HepG2 (cell line): ENCODE measurements around the gene MAGEA8.
"Not testable (repeated sequence)": the region's sequence is repeated elsewhere in the genome, so short reads cannot be mapped to it uniquely, and the experiment has no call there.

ENCODE experiments used
- EZH2 ChIP-seq: conservative IDR thresholded peaks from 2 replicates; pipeline ENCODE4 v1.6.1; 2012; ENCODE audit warnings: mild to moderate bottlenecking, low read depth, low read length, moderate library complexity
- FOXA1 ChIP-seq, 2 experiments: fragments of 450-650 bp in 1 of 2; sonication (generic) in 1 of 2; formaldehyde crosslinking in 1 of 2; IDR thresholded peaks; 2 replicates each; pipeline versions ENCODE4 v1.4.0 to v1.6.1; 2016 to 2020; ENCODE audit warnings: missing genetic modification reagents in 1 of 2
- FOXP1 ChIP-seq, 2 experiments: fragments of 450-650 bp in 1 of 2; IDR thresholded peaks; 2 replicates each; pipeline ENCODE4 v1.6.1; 2017 to 2018; ENCODE audit warnings: antibody characterized with exemption in 1 of 2
- PCBP2 ChIP-seq: fragments of 200-400 bp; formaldehyde crosslinking; optimal IDR thresholded peaks from 2 replicates; pipeline ENCODE3; 2018; ENCODE audit warnings: low read length, low read depth; ENCODE audit not compliant: poor library complexity, severe bottlenecking
- SNRNP70 ChIP-seq: fragments of 200-400 bp; formaldehyde crosslinking; IDR thresholded peaks from 2 replicates; pipeline ENCODE4 v1.6.1; 2017; ENCODE audit warnings: mild to moderate bottlenecking, low read depth, low read length, moderate library complexity
- TGIF2 ChIP-seq: IDR thresholded peaks from 2 replicates; pipeline ENCODE4 v1.6.1; 2016; ENCODE audit warnings: control low read depth, missing compliant biosample characterization
- ZNF605 ChIP-seq: sonication (generic); formaldehyde crosslinking; IDR thresholded peaks from 2 replicates; pipeline ENCODE4 v1.8.0; 2022; ENCODE audit warnings: mild to moderate bottlenecking, missing genetic modification reagents
- TF ChIP-seq, protein P1 (sequence below): sonication (generic); formaldehyde crosslinking; IDR thresholded peaks from 2 replicates; pipeline ENCODE4 v1.5.0; 2020; ENCODE audit warnings: missing genetic modification reagents

DNA sequence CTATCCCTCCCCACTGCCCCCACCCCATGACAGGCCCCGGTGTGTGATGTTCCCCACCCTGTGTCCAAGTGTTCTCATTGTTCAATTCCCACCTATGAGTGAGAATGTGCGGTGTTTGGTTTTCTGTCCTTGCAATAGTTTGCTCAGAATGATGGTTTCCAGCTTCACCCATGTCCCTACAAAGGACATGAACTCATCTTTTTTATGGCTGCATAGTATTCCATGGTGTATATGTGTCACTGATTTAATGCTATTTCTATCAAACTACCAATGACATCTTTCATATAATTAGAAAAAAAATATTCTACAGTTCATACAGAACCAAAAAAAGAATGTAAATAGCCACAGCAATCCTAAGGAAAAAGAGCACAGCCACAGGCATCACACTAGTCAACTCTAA, 9.8 kb downstream of the MAGEA8 start:
- TF ChIP-seq SNRNP70; FOXP1 (IDR thresholded peaks at IDR 0.05); FOXP1 (CRISPR knock-in tag; IDR thresholded peaks at IDR 0.05); EZH2; FOXA1 (IDR thresholded peaks at IDR 0.05); FOXA1 (CRISPR knock-in tag; IDR thresholded peaks at IDR 0.05); TGIF2; PCBP2; ZNF605 (CRISPR knock-in tag): not testable (repeated sequence)
- TF ChIP-seq, protein P1, sequence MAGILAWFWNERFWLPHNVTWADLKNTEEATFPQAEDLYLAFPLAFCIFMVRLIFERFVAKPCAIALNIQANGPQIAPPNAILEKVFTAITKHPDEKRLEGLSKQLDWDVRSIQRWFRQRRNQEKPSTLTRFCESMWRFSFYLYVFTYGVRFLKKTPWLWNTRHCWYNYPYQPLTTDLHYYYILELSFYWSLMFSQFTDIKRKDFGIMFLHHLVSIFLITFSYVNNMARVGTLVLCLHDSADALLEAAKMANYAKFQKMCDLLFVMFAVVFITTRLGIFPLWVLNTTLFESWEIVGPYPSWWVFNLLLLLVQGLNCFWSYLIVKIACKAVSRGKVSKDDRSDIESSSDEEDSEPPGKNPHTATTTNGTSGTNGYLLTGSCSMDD (CRISPR knock-in tag): not testable (repeated sequence)
